A549 (cell line): ENCODE measurements around the gene INO80. TPM values are rescaled to one million over a fixed set of nuclear protein-coding genes. Genes with fewer than 3 reads are reported as not detected.
A peak's percentile ranks its signal among the peaks of the same experiment; 100 is the strongest.

Source experiments
- ATAC-seq, 2 experiments: fragments of 200-7000 bp in 1 of 2; fragments of >200 bp in 1 of 2; cut with Nextera tagmentation in 1 of 2; cut with Tn5 transposase in 1 of 2; 3 replicates each; pipeline versions ENCODE4 v1.8.0 to v1.9.1; 2018 to 2020; ENCODE audit warnings: mild to moderate bottlenecking in 1 of 2, moderate library complexity in 1 of 2
- CTCF ChIA-PET: fragments of 300-600 bp; sonication (Branson Sonifier 250); formaldehyde crosslinking; extraction: SDS; loops from one replicate; lab custom pipeline; 2021; ENCODE audit warnings: antibody characterized with exemption, inconsistent platforms; lab: Yijun Ruan, JAX
- POLR2A ChIA-PET: fragments of 350-600 bp; formaldehyde crosslinking; extraction: SDS; loops from one replicate; lab custom pipeline; 2021; ENCODE audit warnings: antibody characterized with exemption, inconsistent platforms; lab: Yijun Ruan, JAX
- DNase-seq, 2 experiments: peaks; one replicate each; pipeline versions ENCODE4 v3.0.0 to v3.0.0-alpha.2; 2011 to 2016; ENCODE audit warnings: low read depth in 1 of 2, low spot score in 1 of 2
- FAIRE-seq: peaks from 2 replicates; lab custom pipeline; 2011; peaks lifted over from hg19 to GRCh38; lab: Jason Lieb, UNC
- H3K27ac ChIP-seq, 2 experiments: fragments of >200 bp; sonication (Bioruptor Twin); formaldehyde crosslinking; 3 replicates each; pipeline ENCODE4 v1.5.1; 2016 to 2017
- H3K4me1 ChIP-seq: fragments of >200 bp; sonication (Bioruptor Twin); formaldehyde crosslinking; 3 replicates; pipeline ENCODE4 v1.6.1; 2016
- H3K4me2 ChIP-seq: fragments of >200 bp; sonication (Bioruptor Twin); formaldehyde crosslinking; 3 replicates; pipeline ENCODE4 v1.6.1; 2016
- H3K4me3 ChIP-seq: fragments of >200 bp; sonication (Bioruptor Twin); formaldehyde crosslinking; 3 replicates; pipeline ENCODE4 v1.5.1; 2016
- H3K9me3 ChIP-seq: fragments of >200 bp; sonication (Bioruptor Twin); formaldehyde crosslinking; 3 replicates; pipeline ENCODE4 v1.6.1; 2016
- ATOH8 ChIP-seq: fragments of 250-450 bp; sonication (Bioruptor Pico); IDR thresholded peaks from 2 replicates; pipeline ENCODE4 v1.5.0; 2020; ENCODE audit warnings: low read depth, mild to moderate bottlenecking, moderate library complexity
- BCL3 ChIP-seq: fragments of >200 bp; sonication (Bioruptor Twin); formaldehyde crosslinking; IDR thresholded peaks from 3 replicates; pipeline ENCODE4 v1.6.1; 2016
- CBX8 ChIP-seq: fragments of 200-600 bp; sonication (generic); IDR thresholded peaks from 2 replicates; pipeline ENCODE4 v1.6.1; 2016
- CEBPB ChIP-seq, 2 experiments: fragments of >200 bp in 1 of 2; sonication (Bioruptor Twin) in 1 of 2; formaldehyde crosslinking in 1 of 2; IDR thresholded peaks; 2 replicates each; pipeline ENCODE4 v1.6.1; 2012 to 2016
- CTCF ChIP-seq: fragments of >200 bp; sonication (Bioruptor Twin); formaldehyde crosslinking; IDR thresholded peaks from 3 replicates; pipeline ENCODE4 v1.5.1; 2016
- E2F6 ChIP-seq: IDR thresholded peaks from 2 replicates; pipeline ENCODE4 v1.6.1; 2012; ENCODE audit warnings: low read depth, borderline replicate concordance
- EHF ChIP-seq: fragments of 250-450 bp; sonication (Bioruptor Pico); IDR thresholded peaks from 2 replicates; pipeline ENCODE4 v1.5.0; 2020; ENCODE audit warnings: mild to moderate bottlenecking
- ESRRA ChIP-seq: fragments of 150-350 bp; IDR thresholded peaks from 2 replicates; pipeline ENCODE4 v1.6.1; 2014; ENCODE audit warnings: mild to moderate bottlenecking, low read length, borderline replicate concordance
- GATA3 ChIP-seq: IDR thresholded peaks from 2 replicates; pipeline ENCODE4 v1.6.1; 2012; ENCODE audit warnings: borderline replicate concordance
- HEYL ChIP-seq: fragments of 250-450 bp; sonication (Bioruptor Pico); IDR thresholded peaks from 2 replicates; pipeline ENCODE4 v1.8.0; 2021; ENCODE audit warnings: mild to moderate bottlenecking, moderate library complexity
- HMGXB4 ChIP-seq: fragments of 250-450 bp; sonication (Bioruptor Pico); IDR thresholded peaks from 2 replicates; pipeline ENCODE4 v1.5.0; 2021; ENCODE audit warnings: mild to moderate bottlenecking, moderate library complexity, borderline replicate concordance
- HOXA7 ChIP-seq: fragments of 250-450 bp; sonication (Bioruptor Pico); IDR thresholded peaks from 2 replicates; pipeline ENCODE4 v1.5.0; 2020; ENCODE audit warnings: mild to moderate bottlenecking, moderate library complexity
- HOXB5 ChIP-seq: fragments of 250-450 bp; sonication (Bioruptor Pico); IDR thresholded peaks from 2 replicates; pipeline ENCODE4 v1.5.0; 2020; ENCODE audit warnings: mild to moderate bottlenecking, moderate library complexity
- JUN ChIP-seq, 2 experiments: fragments of >200 bp; sonication (Bioruptor Twin); formaldehyde crosslinking; IDR thresholded peaks; 2 replicates in 1 of 2; 3 replicates in 1 of 2; pipeline ENCODE4 v1.6.1; 2016 to 2017
- KDM1A ChIP-seq: fragments of 200-600 bp; sonication (generic); IDR thresholded peaks from 2 replicates; pipeline ENCODE4 v1.6.1; 2016; ENCODE audit warnings: low read depth, mild to moderate bottlenecking
- MAZ ChIP-seq: fragments of 150-350 bp; IDR thresholded peaks from 2 replicates; pipeline ENCODE4 v1.6.1; 2014; ENCODE audit warnings: antibody characterized with exemption, low read depth, low read length, borderline replicate concordance
- NFE2L2 ChIP-seq: fragments of 150-350 bp; conservative IDR thresholded peaks from 2 replicates; pipeline ENCODE4 v1.6.1; 2014; ENCODE audit warnings: low read length
- NR3C1 ChIP-seq: fragments of >200 bp; sonication (Bioruptor Twin); formaldehyde crosslinking; IDR thresholded peaks from 3 replicates; pipeline ENCODE4 v1.6.1; 2017
- PBX3 ChIP-seq: IDR thresholded peaks from 2 replicates; pipeline ENCODE4 v1.6.1; 2012
- POLR2A ChIP-seq: IDR thresholded peaks from 2 replicates; pipeline ENCODE4 v1.6.1; 2012; ENCODE audit warnings: mild to moderate bottlenecking, low read length
- RARB ChIP-seq: fragments of 250-450 bp; sonication (Bioruptor Pico); IDR thresholded peaks from 2 replicates; pipeline ENCODE4 v1.8.0; 2021; ENCODE audit warnings: mild to moderate bottlenecking, moderate library complexity
- RCOR1 ChIP-seq: fragments of 150-350 bp; IDR thresholded peaks from 2 replicates; pipeline ENCODE4 v1.6.1; 2014; ENCODE audit warnings: antibody characterized with exemption, low read length, low read depth
- TP53 ChIP-seq: fragments of 250-450 bp; sonication (Bioruptor Pico); IDR thresholded peaks from 2 replicates; pipeline ENCODE4 v1.5.0; 2021; ENCODE audit warnings: mild to moderate bottlenecking, moderate library complexity
- ZFP36 ChIP-seq: fragments of 450-650 bp; IDR thresholded peaks from 2 replicates; pipeline ENCODE4 v1.6.1; 2014; ENCODE audit warnings: borderline replicate concordance; ENCODE audit not compliant: partially characterized antibody
- ZNF302 ChIP-seq: fragments of 250-450 bp; sonication (Bioruptor Pico); IDR thresholded peaks from 2 replicates; pipeline ENCODE4 v1.9.0; 2021; ENCODE audit warnings: inconsistent platforms, mild to moderate bottlenecking, moderate library complexity
- WGBS: methylation state at CpG from one replicate; pipeline ENCODE4 v1.1.6; 2017; ENCODE audit errors: missing lambda C conversion rate; 5-methylcytosine and 5-hydroxymethylcytosine counted together
- polyA plus RNA-seq, 4 experiments: library from polyadenylated mRNA; depleted of rRNA in 3 of 4; stranded (reverse); fragments of >200 nt; fragmentation: RNase III in 1 of 4; extraction: RNeasy Plus Mini Kit Qiagen cat#74134 plus additional on column Dnase treatment in 1 of 4; gene quantifications; 2 replicates in 3 of 4; 3 replicates in 1 of 4; pipeline ENCODE4 v1.2.3, GENCODE V29; 2011 to 2017

Gene INO80
- polyA plus RNA-seq, 2 of the 4 experiments (the other 2 are of a cell fraction), result 6.7 to 10.9 TPM

- TF ChIP-seq CTCF, result no peak
- no peak for TF ChIP-seq RCOR1
- no peak for TF ChIP-seq KDM1A
These were observed 163.7 kb downstream of the INO80 start (continued) for GRCh38 chr15:40952301-40952900.

GRCh38 chr15:40951764-40952163 is 164.3 kb downstream of the INO80 start:
- ATAC-seq (no peak), DNase-seq (no peak), FAIRE-seq (no peak)
- Histone ChIP-seq H3K4me1 (peaks cover 33% of the 10 kb centered on the region), H3K9me3 (no peaks in the 10 kb centered on the region), H3K27ac (peak overlapping the region; percentile 98 to 99; a peak in 5 of 6 replicates), H3K4me2 (peak overlapping the region; percentile 100; the same call in 2 of the 3 replicates), H3K4me3 (no peak overlapping the region)
- TF ChIP-seq KDM1A (no peak), JUN (IDR thresholded peaks at IDR 0.05) (no peak), EHF (CRISPR knock-in tag) (no peak), HEYL (CRISPR knock-in tag) (no peak), PBX3 (no peak), BCL3 (0 out of 3 replicates have a peak, but pooled peaks have one; percentile 12), CBX8 (no peak), RARB (CRISPR knock-in tag) (no peak)
- POLR2A ChIA-PET, result interaction anchor here (1.5 to 1.8 kb wide), 2 partner anchors 21 to 23 kb away, joined by 4 to 10 read pairs; partner anchors contain the start of gene DLL4
- WGBS, result 93% methylated on average over 4 of the region's 4 CpGs
- CTCF ChIA-PET, result interaction anchor here (0.6 to 8.7 kb wide), 6 partner anchors 10 to 47 kb away, joined by 3 to 76 read pairs (median 4); no protein-coding TSS in a partner anchor

GRCh38 chr15:40949756-40950207 is 166.3 kb downstream of the INO80 start:
- no peak overlapping the region for H3K4me2 ChIP-seq
- H3K4me3 ChIP-seq, result no peak overlapping the region
- DNase-seq (no peak), ATAC-seq (no peak), FAIRE-seq (no peak)
- no peaks in the 10 kb centered on the region for H3K9me3 ChIP-seq
- ChIA-PET CTCF (interaction anchor here (1.7 to 8.7 kb wide), 2 partner anchors 8 to 19 kb away, joined by 4 to 76 read pairs; no protein-coding TSS in a partner anchor), POLR2A (no interaction called here)
- H3K27ac ChIP-seq, result no peak overlapping the region; a peak in 1 of 6 replicates
- peaks cover 16% of the 10 kb centered on the region for H3K4me1 ChIP-seq
- TF ChIP-seq ZFP36 (no peak), NR3C1 (no peak), GATA3 (no peak), HMGXB4 (no peak), NFE2L2 (no peak), ZNF302 (no peak), MAZ (no peak), CEBPB (IDR thresholded peaks at IDR 0.05) (no peak), RCOR1 (no peak), ESRRA (no peak), HOXB5 (no peak), E2F6 (no peak), TP53 (no peak), ATOH8 (CRISPR knock-in tag) (no peak), HOXA7 (CRISPR knock-in tag) (no peak), POLR2A (no peak)
- WGBS, result 64% methylated on average over 7 of the region's 7 CpGs
